T-helper 1 cell treated with Interleukin-12 subunit alpha and Interleukin-12 subunit beta and Interleukin-4 antibody, amounts not matched to agents 30 ng/mL and 1 ng/mL, for 36 hours (primary cell): ENCODE measurements around the gene GLMP. TPM values are rescaled to one million over a fixed set of nuclear protein-coding genes. Genes with fewer than 3 reads are reported as not detected.

Experiments used
- intact Hi-C: fragments of 100-400 bp; cut with micrococcal nuclease; formaldehyde crosslinking; loops from one replicate; pipeline ENCODE4 v1.15.1; 2024
- total RNA-seq: library from RNA; stranded (reverse); gene quantifications from 2 replicates; pipeline ENCODE4 v1.2.3, GENCODE V29; 2022

GLMP gene
- total RNA-seq, 1 donor from 2014 or later = 45.2 TPM

DNA sequence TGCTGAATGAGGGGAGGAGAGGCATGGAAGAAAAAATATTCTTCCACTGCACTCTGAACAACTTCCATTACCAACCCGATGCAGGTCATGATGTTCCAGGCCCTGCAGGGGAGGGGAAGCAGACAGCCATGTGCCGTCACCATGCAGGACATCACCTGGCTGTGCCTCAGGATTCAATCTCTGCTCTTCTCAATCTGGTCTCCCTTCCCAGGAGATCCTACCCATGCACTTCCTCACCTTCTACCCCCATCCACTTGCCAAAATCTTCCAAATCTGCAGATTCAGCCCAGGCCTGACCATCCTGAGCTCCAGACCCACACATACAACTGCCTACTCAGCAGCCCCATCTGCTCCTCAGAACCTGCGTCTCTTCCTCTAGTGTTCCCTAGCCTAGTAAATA is 41.8 kb downstream of the GLMP start:
- intact Hi-C loops = no loop called here

DNA sequence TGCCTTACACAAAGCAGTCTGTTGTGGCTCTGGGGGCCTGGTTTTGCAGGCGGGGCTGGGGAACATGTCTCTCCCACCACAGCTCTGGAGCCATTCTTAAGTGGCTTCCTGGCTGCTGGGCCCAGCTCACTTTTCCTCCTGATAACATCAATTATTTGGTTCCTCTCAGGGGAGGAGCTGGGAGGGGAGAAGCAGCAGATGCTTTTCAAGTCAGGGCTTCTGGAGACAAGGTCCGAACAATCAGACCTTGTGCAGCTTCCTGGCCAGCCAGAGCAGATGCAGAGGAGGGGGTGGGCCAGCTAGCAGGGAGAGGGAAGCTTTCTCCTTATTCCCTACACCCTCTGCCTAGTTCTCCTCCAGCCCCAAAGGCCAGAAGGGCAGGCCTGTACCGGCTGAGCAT is 44.0 kb downstream of the GLMP start:
- intact Hi-C loops = no loop called here

DNA sequence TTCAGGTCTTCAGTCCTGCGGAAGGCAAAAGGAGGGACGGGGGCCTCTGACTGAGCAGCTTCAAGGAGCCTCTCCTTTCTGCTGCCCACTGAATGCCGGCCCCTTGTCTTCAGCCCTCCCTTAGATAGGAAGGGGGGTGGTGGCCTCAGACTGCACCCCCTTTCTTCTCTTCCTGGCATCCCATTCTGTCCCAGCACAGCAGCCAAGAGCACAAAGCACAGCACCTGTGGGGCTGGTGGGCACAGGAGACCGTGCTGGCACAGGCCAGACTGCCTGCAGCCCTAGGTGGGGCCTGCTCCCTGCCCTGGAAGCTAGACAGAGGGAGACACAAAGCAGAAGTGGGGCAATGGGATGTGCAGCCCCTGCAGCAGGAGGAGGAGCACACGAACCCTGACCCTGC is 45.9 kb downstream of the GLMP start:
- intact Hi-C loops = no loop called here

DNA sequence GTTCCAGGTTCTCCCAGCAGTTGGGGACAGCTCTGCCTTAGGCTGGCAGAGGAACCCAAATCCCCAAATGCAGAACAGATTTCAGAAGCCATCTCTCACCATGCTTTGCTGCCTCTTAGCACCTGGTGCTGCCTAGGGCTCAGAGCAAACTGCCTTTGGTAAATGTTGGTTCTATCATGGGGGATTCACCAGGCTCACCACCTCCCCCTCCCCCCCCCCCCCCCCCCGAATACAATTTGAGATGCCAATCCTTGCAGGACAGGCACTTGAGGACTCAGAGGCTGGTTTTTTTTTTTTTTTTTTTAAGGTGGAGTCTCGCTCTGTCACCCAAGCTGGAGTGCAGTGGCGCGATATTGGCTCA is 47.2 kb downstream of the GLMP start:
- intact Hi-C loops = no loop called here

DNA sequence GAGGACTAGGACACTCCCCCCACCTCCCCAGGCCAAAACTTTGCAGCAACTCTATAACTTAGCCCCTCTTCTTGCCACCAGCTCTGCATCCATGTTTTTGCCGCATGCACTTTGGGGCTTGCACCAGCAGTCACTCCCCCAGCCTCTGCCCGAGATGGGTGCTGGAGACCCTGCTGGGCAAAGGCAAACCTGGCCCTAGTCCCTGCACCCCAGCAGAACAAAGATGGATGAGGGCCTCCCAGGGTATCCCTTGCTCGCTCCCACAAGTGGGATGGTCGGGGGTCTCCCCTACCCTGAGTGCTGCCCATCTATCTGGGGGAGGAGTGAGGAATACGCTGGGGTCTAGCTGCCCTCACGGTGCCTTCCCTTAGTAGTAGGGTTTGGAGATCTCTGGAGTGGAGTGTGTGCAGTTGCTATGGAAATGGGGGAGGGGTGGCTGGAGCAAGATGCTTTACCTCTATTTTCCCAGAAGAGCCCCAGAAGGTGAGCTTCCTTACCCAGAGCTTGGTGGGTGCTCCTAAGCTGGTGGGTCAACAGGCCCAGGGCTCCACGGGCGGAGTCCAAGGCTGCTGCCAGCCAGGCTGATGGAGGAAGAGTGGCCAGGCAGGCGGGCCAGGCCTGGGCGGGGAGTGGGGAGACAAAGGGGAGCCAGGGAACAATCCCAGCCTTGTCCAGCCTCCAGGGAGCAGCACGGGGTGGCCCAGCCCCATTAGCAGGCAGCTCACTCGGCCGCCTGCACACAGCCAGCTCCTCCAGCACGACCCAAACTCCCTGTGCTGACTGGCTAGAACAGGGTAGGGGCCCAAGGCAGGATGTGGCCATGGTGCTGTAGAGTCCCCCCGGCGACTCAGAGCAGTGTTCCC is 47.8 kb downstream of the GLMP start, which contains the start of gene PAQR6:
Gene PAQR6 (minus strand): TSS at position 597 of the 863 bp plus-strand sequence. CDS start 1,325 bp downstream, outside the sequence.
- intact Hi-C loops = no loop called here

DNA sequence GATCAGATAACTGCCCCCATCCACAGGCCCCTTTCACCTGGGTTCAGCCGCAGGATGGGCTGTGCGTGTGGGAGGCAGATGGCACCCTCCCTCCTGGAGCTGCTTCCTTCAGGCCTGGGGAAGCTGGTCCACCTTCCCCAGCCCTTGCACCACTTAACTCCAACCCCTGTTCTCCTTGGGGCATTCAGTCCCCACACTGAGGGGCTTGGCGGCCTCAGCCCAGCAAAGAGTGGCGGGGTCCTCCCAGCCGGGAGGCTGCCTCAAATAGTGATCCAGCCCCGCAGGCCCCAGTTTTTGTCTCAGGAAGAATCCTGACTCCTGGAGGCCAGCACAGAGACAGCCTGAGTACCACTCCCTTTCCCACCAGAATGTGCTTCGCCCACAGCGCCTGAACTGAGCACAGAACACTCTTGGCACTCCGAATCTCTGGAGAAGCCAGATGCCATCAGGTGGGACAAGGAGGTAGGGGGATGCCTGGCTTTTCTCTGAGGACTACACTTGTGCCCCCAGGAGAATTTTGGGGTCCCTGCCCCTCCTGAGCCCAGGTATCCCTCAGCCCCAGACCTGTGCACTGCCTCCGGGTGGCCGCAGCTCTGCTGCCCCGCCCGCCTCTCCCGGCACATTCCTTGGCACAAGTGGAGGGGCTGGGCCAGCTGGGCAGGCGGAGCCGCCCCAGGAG is 48.6 kb downstream of the GLMP start:
- intact Hi-C loops = no loop called here

DNA sequence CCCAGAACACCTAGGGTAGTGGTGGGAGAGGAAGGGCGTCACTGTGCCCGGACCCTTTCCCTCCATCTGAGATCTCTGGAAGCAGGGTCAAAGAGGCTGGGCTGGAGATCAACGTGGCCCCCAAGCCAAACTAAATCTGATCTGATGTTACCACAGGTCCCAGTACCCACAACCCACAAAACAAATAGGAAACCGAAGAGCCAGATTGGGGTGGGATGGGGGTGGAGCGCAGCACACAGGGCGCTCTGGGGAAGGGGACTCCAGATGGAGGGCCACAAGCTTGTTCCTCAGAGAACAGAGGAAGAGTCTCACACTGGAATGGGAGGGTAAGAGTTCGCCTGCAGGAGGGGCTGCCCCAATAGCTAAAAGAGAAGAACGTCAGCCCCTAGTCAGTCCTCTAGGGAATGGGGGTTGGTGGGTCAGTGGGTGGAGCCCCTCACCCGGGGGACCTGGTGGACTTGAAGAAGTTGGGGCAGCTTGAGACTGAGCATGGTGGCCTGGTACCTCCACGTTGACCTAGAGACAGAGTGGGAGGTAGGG is 49.2 kb downstream of the GLMP start:
- intact Hi-C loops = no loop called here

DNA sequence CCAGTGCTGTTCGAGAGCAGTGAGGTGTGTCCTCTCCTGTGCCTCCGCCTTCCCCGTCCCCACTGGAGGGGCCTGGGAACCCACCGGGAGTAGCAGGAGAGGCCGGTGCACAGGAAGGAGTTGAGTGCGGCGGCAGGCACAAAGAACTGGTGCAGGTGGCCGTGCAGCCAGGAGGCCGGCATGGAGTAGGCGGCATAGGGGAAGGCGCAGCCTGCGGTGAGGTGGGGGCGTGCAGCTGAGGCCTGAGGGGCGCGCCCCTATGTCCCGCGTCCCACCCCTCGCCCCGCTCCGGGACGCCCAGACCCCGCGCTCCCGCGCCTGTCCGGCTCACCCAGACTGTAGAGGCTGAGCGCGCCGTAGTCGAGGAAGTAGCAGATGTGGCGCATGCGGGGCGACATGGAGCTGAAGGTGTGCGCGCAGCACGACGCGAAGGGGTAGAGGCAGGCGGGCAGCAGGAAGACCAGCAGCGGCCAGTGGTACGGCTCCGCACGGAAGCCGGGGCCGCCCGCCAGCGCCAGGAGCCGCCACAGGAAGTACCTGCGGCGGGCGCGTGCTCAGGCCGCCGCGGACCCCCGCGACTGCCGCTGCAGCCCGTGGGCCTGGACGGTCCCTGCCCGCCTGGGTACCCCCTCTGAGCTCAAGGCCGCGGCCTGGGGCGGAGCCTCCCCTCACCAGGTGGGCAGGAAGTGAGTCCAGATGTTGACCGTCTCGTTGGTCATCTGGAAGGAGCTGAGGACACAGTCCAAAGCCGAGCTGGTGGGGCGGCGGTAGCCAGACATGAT is 49.8 kb downstream of the GLMP start:
- intact Hi-C loops = no loop called here

DNA sequence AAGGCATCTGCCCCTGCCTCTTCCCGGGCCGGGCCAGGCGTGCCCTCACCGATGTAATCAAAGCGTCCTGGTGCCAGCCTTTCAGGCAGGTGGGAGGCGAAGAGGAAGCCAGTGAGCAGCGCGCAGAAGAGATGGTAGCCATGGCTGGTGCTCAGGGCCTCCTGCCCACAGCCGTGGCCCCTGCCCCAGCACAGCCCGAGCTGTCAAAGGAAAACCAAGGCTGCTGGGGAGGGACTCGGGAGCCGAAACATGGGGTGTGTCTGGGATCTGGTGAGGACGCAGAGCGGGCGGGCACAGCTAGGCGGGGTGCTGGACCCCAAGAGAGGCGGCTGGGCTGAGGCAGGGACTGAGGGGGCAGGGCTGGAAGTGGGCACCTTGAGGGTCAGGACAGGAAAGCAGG is 50.8 kb downstream of the GLMP start:
- intact Hi-C loops = no loop called here

DNA sequence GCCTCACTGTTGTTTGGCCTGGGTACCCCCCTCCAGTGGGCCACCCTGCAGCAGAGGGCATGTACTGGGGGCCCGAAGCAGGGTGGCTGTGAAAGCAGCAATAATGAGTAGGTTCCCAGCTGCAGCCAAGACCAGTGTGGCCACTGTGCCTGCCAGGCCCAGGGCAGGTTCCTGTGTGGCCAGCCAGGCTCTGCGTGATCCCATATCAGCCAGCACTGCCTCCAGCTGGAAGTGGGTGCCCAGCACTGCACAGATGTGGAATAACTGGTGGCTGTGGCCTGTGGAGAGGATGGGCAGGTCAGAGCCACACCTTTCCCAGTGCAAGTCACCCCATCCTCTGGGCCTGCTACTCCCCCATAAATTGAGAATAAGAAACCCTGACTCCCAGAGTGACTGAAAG is 51.4 kb downstream of the GLMP start:
- intact Hi-C loops = no loop called here

DNA sequence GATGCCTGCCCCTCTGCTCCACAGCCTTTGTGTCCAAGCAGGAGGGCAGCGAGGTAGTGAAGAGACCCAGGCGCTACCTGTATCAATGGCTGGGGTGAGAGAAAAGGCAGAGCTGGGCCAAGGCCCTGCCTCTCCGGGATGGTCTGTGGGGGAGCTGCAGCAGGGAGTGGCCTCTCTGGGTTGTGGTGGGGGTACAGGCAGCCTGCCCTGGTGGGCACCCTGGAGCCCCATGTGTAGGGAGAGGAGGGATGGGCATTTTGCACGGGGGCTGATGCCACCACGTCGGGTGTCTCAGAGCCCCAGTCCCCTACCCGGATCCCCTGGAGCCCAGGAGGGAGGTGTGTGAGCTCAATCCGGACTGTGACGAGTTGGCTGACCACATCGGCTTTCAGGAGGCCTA is 52.7 kb downstream of the GLMP start:
- intact Hi-C loops = no loop called here

Other genes starting within 250 kb of the GLMP start
- gene UBQLN4, start 241.9 kb downstream of the GLMP start, total RNA-seq = 39.0 and 40.6 TPM in 2 replicates
- gene LAMTOR2, start 240.9 kb downstream of the GLMP start, total RNA-seq = 62.0 and 62.1 TPM in 2 replicates
- gene RAB25, start 234.5 kb downstream of the GLMP start, total RNA-seq = 0.56 TPM in 1 of 2 replicates, not detected in the other
- 0.07 TPM in 1 of 2 replicates, not detected in the other for gene MEX3A, start 213.2 kb downstream of the GLMP start, total RNA-seq
- 32.7 and 33.3 TPM in 2 replicates for gene LMNA, start 181.0 kb downstream of the GLMP start, total RNA-seq
- 4.6 and 5.1 TPM in 2 replicates for gene SEMA4A, start 142.1 kb downstream of the GLMP start, total RNA-seq
- gene SLC25A44, start 101.6 kb downstream of the GLMP start, total RNA-seq = 41.9 and 46.5 TPM in 2 replicates
- gene PMF1, start 82.7 kb downstream of the GLMP start, total RNA-seq = 83.8 and 87.8 TPM in 2 replicates
- gene BGLAP, start 53.5 kb downstream of the GLMP start, total RNA-seq = 1.6 and 1.9 TPM in 2 replicates
- gene PAQR6, start 47.6 kb downstream of the GLMP start, total RNA-seq = 5.7 and 8.3 TPM in 2 replicates
- gene SMG5, start 12.9 kb downstream of the GLMP start, total RNA-seq = 70.6 and 71.5 TPM in 2 replicates
- gene TMEM79, start 11.4 kb downstream of the GLMP start, total RNA-seq = 8.4 and 8.5 TPM in 2 replicates
- not detected in 2 replicates for gene VHLL, start 3.6 kb upstream of the GLMP start, total RNA-seq
- gene CCT3, start 42.6 kb upstream of the GLMP start, total RNA-seq = 288 and 298 TPM in 2 replicates
- 0.59 TPM in 1 of 2 replicates, not detected in the other for gene TSACC, start 42.8 kb upstream of the GLMP start, total RNA-seq
- gene RHBG, start 73.5 kb upstream of the GLMP start, total RNA-seq = not detected in 2 replicates
- gene MEF2D, start 205.1 kb upstream of the GLMP start, total RNA-seq = 52.6 and 53.7 TPM in 2 replicates